HG03575 (cell line): ENCODE data around the gene ZNRD2.
"Not testable (repeated sequence)": the region's sequence is repeated elsewhere in the genome, so short reads cannot be mapped to it uniquely, and the experiment has no call there.

Experiments used
- ATAC-seq: cut with Tn5 transposase; IDR thresholded peaks from one replicate; pipeline ENCODE4 v1.9.1; 2021; ENCODE audit not compliant: unreplicated experiment, insufficient number of reproducible peaks, low FRiP score; ENCODE audit errors: extremely low read depth

ZNRD2 gene, protein sequence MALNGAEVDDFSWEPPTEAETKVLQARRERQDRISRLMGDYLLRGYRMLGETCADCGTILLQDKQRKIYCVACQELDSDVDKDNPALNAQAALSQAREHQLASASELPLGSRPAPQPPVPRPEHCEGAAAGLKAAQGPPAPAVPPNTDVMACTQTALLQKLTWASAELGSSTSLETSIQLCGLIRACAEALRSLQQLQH

DNA sequence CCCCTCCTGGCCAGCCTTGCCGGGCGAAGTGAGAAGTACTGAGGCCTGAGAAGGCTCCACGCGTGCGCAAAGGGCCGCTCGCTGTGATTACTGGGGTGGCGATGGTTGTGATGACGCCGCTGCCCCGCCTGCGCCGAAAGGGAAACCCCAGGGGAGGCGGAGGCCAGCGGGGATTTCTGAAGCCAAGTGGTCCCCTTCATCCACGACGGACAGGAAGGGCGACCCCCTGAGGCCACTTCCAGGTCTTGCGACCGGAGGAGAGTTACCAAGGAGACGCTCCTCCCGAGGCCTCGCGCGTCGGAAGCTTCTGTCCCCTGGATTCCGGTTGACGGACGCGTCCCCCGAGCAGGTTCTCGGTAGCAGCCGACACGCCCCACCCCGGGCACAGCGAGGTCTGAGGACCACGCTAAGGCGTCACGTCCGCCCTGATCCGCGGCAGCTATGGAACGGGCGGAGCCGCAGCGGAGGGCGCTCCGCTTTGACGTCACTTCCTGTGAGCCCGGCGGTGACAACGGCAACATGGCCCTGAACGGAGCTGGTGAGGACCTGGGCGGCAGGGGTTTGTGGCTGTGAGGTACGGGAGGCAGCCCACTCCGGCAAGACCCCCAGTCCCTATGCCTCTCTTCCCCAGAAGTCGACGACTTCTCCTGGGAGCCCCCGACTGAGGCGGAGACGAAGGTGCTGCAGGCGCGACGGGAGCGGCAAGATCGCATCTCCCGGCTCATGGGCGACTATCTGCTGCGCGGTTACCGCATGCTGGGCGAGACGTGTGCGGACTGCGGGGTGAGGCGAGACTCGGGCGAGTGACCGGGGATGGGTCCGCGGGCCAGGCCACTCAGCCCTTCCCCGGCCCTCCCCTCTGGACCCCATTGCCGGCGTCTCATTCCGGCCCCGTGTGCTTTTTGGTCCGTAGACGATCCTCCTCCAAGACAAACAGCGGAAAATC lies at the start of gene ZNRD2:
Gene ZNRD2, plus strand, starts transcription at position 505 of the 946 bp plus-strand sequence. Its CDS starts 15 bp downstream, at position 520.
- peak; percentile 33 for ATAC-seq

DNA sequence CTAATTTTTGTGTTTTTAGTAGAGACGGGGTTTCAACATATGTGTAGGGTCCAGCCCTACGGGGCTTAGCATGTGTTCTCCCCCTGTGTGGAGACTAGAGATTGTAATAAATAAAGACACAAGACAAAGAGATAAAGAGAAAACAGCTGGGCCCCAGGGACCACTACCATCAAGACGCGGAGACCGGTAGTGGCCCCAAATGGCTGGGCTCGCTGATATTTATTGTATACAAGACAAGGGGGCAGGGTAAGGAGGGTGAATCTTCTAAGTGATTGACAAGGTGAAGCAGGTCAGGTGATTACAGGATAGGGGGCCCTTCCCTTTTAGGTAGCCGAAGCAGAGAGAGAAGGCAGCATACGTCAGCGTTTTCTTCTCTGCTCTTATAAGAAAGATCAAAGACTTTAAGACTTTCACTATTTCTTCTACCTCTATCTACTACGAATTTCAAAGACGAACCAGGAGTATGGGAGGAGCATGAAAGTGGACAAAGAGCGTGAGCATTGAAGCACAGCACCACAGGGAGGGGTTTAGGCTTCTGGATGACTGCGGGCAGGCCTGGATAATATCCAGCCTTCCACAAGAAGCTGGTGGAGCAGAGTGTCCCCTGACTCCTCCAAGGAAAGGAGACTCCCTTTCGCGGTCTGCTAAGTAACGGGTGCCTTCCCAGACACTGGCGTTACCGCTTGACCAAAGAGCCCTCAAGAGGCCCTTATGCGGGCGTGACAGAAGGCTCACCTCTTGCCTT lies 48.3 kb upstream of the ZNRD2 start:
- not testable (repeated sequence) for ATAC-seq

DNA sequence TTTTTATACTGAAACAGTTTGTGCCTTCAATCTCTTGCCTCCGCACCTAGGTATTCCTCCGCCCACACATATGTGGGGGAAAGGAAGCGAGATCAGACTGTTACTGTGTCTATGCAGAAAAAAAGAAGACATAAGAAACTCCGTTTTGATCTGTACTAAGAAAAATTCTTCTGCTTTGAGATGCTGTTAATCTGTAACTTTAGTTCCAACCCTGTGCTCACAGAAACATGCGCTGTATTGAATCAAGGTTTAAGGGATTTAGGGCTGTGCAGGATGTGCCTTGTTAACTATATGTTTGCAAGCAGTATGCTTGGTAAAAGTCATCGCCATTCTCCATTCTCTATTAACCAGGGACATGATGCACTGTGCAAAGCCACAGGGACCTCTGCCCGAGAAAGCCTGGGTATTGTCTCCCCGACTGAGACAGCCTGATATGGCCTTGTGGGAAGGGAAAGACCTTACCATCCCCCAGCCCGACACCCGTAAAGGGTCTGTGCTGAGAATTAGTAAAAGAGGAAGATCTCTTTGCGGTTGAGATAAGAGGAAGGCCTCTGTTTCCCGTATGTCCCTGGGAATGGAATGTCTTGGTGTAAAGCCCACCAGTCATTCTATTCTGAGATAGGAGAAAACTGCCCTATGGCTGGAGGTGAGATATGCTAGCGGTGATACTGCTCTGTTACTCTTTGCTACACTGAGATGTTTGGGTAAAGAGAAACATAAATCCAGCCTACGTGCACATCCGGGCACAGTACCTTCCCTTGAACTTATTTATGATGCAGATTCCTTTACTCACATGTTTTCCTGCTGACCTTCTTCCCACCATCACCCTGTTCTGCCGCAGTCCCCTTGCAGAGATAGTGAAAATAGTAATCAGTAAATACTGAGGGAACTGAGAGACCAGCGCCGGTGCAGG lies 47.3 kb upstream of the ZNRD2 start:
- ATAC-seq, result not testable (repeated sequence)

- ATAC-seq, result not testable (repeated sequence)
Measured at GRCh38 chr11:65523631-65523968, 46.7 kb upstream of the ZNRD2 start.

- ATAC-seq, result no peak
Measured at GRCh38 chr11:65524014-65524740, 46.1 kb upstream of the ZNRD2 start.

DNA sequence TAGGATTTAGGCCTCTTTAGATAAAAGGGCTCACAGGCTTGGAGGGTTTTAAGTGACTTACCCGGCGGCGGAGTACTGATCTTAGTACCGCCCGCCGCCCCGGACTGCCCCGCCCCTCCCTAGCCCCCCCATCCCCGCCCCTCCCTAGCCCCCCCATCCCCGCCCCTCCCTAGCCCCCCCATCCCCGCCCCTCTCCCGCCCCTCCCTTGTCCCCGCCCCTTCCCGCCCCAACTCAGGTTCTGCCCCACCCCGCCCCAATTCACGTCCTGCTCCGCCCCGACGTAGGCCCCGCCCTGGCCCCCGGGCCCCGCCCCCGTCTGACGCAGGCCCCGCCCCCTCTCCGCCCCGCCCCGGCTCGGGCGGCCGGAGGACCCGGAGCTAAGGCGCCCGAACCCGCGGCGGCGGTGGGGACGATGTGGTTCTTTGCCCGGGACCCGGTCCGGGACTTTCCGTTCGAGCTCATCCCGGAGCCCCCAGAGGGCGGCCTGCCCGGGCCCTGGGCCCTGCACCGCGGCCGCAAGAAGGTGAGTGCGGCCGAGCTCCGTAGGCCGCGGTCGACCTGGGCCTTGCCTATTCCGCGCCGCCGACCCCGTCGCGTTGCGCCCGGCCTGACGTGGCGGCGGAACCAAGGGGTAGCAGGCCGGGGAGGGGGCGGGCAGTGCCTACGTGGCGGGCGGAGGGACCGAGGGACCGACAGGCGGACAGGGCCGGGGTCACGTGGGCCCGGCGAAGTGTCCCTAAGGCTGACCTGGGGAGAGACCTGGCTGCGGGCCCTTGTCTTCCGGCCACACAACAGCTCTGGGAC lies 45.3 kb upstream of the ZNRD2 start, which contains the start of gene SCYL1:
Gene SCYL1, plus strand, starts transcription at position 343 of the 805 bp plus-strand sequence. Its CDS starts 71 bp downstream, at position 414.
- no peak for ATAC-seq

GRCh38 chr11:65525546-65526480 lies 44.5 kb upstream of the ZNRD2 start:
- ATAC-seq, result no peak

- no peak for ATAC-seq
Measured at GRCh38 chr11:65526744-65527143, 43.5 kb upstream of the ZNRD2 start.

GRCh38 chr11:65528819-65529350 lies 41.4 kb upstream of the ZNRD2 start:
- ATAC-seq, result no peak

DNA sequence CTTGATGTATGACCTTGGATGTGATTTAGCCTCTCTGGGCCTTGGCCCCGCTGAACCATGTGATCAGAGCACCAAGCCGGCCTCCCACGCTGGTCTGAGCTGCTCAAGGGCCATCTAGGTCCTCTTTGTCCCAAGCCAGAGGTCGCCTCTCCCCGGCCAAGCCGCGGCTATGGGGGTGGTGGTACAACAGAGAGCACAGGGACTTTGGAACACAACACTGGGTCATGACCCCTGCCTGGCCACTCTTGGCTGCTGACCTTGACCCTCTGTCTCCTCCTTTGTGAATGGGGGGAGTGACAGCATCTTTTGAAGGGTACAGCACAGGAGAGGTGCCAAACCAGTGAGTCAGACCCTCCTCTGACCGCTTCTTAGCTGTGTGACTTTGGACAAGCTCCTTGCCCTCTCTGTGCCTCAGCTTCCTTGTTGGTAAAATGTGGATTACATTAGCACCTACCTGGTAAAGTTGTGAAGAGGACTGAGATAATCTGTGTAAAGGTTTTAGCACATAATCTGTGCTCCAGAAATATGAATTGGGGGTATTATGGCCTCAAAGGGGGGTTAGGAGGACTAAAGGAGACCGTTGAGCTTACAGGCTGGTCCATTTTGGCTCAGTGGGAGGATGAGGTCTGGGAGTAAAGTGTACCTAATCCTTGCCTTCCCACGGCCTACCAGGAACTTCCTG lies 40.7 kb upstream of the ZNRD2 start:
- ATAC-seq, result no peak

- no peak for ATAC-seq
Measured at GRCh38 chr11:65530157-65530496, 40.1 kb upstream of the ZNRD2 start.

DNA sequence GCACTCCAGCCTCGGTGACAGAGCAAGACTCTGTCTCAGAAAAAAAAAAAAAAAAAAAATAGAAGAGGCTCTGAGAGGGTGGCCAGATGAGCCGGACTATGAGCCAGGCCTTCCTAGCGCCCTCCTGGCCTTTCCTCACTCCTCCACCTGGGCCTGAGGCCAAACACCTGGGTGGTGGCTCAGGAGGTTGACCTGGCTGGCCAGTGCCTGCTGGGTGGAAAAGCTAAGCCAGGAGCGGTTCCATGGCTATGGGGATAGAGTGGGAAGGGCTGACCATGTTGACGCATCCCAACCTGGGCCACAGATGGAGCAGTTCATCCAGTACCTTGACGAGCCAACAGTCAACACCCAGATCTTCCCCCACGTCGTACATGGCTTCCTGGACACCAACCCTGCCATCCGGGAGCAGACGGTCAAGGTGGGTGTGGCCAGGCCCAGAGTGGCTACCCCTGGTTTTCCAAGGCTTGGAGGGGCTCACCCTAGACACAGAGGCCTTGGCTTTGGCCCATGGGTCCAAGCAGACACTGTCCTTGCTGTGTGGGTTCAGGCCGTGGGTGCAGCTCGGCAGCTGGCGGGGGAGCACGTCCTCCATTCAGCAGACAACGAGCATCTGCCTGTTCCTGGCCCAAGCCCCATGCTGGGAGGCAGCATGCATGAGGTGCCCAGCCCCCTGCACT lies 37.8 kb upstream of the ZNRD2 start:
- no peak for ATAC-seq

DNA sequence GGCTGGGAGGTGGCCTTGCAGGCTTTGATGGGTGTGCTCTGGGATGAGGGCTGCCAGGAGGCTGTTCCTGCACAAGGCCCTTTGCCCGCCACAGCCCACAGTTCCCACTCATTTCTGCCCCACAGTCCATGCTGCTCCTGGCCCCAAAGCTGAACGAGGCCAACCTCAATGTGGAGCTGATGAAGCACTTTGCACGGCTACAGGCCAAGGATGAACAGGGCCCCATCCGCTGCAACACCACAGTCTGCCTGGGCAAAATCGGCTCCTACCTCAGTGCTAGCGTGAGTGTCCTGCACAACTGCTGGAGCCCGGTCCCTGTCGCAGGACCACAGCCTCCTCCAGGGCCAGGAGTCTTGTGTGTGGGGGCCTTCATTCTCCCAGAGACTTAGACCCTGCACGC lies 35.2 kb upstream of the ZNRD2 start:
- ATAC-seq, result no peak

DNA sequence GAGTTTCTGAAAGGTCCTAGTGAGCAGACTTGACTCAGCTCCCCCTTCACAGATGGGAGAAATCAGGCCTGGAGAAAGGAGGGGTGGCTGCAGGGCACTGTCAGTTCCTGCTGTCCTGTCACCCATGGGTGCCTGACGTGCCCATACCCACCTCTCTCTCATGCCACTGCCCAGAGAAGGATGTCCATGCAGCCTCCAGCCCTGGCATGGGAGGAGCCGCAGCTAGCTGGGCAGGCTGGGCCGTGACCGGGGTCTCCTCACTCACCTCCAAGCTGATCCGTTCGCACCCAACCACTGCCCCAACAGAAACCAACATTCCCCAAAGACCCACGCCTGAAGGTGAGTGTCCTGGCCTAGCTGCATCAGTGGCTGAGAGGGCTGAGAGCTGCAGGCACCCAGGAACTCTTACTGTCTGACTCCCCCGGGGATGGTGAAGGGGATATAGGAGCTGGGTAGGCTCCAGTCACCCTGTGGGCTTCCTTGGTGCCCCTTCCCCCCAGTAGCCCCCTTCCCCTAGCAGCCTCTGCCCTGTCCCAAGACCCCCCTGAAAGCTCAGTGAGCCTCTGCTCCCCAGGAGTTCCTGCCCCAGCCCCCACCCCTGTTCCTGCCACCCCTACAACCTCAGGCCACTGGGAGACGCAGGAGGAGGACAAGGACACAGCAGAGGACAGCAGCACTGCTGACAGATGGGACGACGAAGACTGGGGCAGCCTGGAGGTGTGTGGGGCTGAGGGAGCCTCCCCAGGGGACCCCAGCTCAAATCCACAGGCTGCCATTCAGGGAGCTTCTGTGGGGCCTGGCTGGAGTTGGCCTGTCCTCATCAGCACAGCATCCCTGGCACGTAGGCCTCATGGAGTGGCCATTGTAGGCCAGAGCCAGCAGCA lies 33.6 kb upstream of the ZNRD2 start:
- ATAC-seq, result no peak
